IMR-90 (cell line): ENCODE data around the gene EPB41L2. TPM values are rescaled to one million over a fixed set of nuclear protein-coding genes. Genes with fewer than 3 reads are reported as not detected.

Experiments
- ATAC-seq: fragments of 200-7000 bp; cut with Tn5 transposase; 2 replicates; pipeline ENCODE4 v1.9.1; 2020; ENCODE audit warnings: low read depth, mild to moderate bottlenecking, moderate library complexity
- BruUV-seq: library from RNA; stranded (reverse); fragments of 400-500 nt; replicated peaks from 2 replicates; lab custom pipeline; 2021; lab: Mats Ljungman, UMichigan
- CTCF ChIA-PET: fragments of 300-600 bp; formaldehyde crosslinking; extraction: SDS; loops from one replicate; lab custom pipeline; 2021; ENCODE audit warnings: antibody characterized with exemption; lab: Yijun Ruan, JAX
- POLR2A ChIA-PET: fragments of 300-600 bp; sonication (Branson Sonifier 250); formaldehyde crosslinking; loops from one replicate; lab custom pipeline; 2022; ENCODE audit warnings: antibody characterized with exemption; ENCODE audit not compliant: unreplicated experiment; lab: Charles Lee
- DNase-seq: peaks from one replicate; pipeline ENCODE4 v3.0.0; 2013
- H2AFZ ChIP-seq: replicated peaks from 2 replicates; pipeline ENCODE3; 2013; ENCODE audit warnings: low read length, mild to moderate bottlenecking; ENCODE audit not compliant: poor library complexity
- H2AK5ac ChIP-seq: 2 replicates; pipeline ENCODE4 v1.6.1; 2013; ENCODE audit warnings: low read depth, low read length, inconsistent platforms
- H2AK9ac ChIP-seq: replicated peaks from 2 replicates; pipeline ENCODE3; 2013; ENCODE audit warnings: mild to moderate bottlenecking, low read depth, low read length, moderate library complexity; ENCODE audit not compliant: poor library complexity
- H2BK120ac ChIP-seq: 2 replicates; pipeline ENCODE4 v1.6.1; 2013; ENCODE audit warnings: low read depth, low read length, inconsistent platforms
- H2BK15ac ChIP-seq: 3 replicates; pipeline ENCODE4 v1.6.1; 2013; ENCODE audit warnings: low read depth, low read length, inconsistent platforms
- H2BK20ac ChIP-seq: 2 replicates; pipeline ENCODE4 v1.6.1; 2013; ENCODE audit warnings: low read depth, mild to moderate bottlenecking, inconsistent platforms, low read length, moderate library complexity
- H2BK5ac ChIP-seq: 2 replicates; pipeline ENCODE4 v1.6.1; 2013; ENCODE audit warnings: mild to moderate bottlenecking, low read depth, low read length, inconsistent platforms; ENCODE audit not compliant: poor library complexity, severe bottlenecking
- H3K14ac ChIP-seq: replicated peaks from 2 replicates; pipeline ENCODE4 v1.6.1; 2013; ENCODE audit warnings: low read depth, low read length, inconsistent platforms
- H3K18ac ChIP-seq: 2 replicates; pipeline ENCODE4 v1.6.1; 2013; ENCODE audit warnings: low read depth, low read length, control low read depth
- H3K23ac ChIP-seq: 2 replicates; pipeline ENCODE4 v1.6.1; 2013; ENCODE audit warnings: low read depth, low read length, inconsistent platforms
- H3K27ac ChIP-seq: 2 replicates; pipeline ENCODE4 v1.5.1; 2013; ENCODE audit warnings: mild to moderate bottlenecking, control low read depth, low read length; ENCODE audit not compliant: insufficient read depth
- H3K27me3 ChIP-seq: 2 replicates; pipeline ENCODE4 v1.6.1; 2013; ENCODE audit warnings: low read length; ENCODE audit not compliant: control insufficient read depth, insufficient read depth
- H3K36me3 ChIP-seq: 2 replicates; pipeline ENCODE4 v1.6.1; 2013; ENCODE audit warnings: low read length, mixed read lengths; ENCODE audit not compliant: control insufficient read depth, insufficient read depth
- H3K4ac ChIP-seq: 2 replicates; pipeline ENCODE4 v1.6.1; 2013; ENCODE audit warnings: low read depth, low read length, inconsistent platforms
- H3K4me1 ChIP-seq: 2 replicates; pipeline ENCODE4 v1.6.1; 2013; ENCODE audit warnings: low read length, mixed read lengths; ENCODE audit not compliant: control insufficient read depth, insufficient read depth
- H3K4me2 ChIP-seq: 2 replicates; pipeline ENCODE4 v1.6.1; 2013; ENCODE audit warnings: low read depth, mild to moderate bottlenecking, control low read depth, low read length, moderate library complexity
- H3K4me3 ChIP-seq: 2 replicates; pipeline ENCODE4 v1.5.1; 2013; ENCODE audit warnings: low read depth, mild to moderate bottlenecking, control low read depth, low read length, moderate library complexity; ENCODE audit not compliant: insufficient read depth
- H3K56ac ChIP-seq: 2 replicates; pipeline ENCODE4 v1.6.1; 2013; ENCODE audit warnings: low read length, inconsistent platforms; ENCODE audit not compliant: insufficient read depth; ENCODE audit errors: extremely low read depth
- H3K79me1 ChIP-seq, 2 experiments: 2 replicates each; pipeline ENCODE4 v1.6.1; 2013; ENCODE audit warnings: low read length in 2 of 2, inconsistent platforms in 1 of 2, low read depth in 1 of 2
- H3K9ac ChIP-seq: 2 replicates; pipeline ENCODE4 v1.6.1; 2013; ENCODE audit warnings: low read depth, low read length, control low read depth
- H3K9me1 ChIP-seq: 2 replicates; pipeline ENCODE4 v1.6.1; 2013; ENCODE audit warnings: low read length, inconsistent platforms; ENCODE audit not compliant: insufficient read depth
- H3K9me3 ChIP-seq: 2 replicates; pipeline ENCODE4 v1.6.1; 2013; ENCODE audit warnings: low read length; ENCODE audit not compliant: control insufficient read depth, insufficient read depth
- H4K20me1 ChIP-seq: 2 replicates; pipeline ENCODE4 v1.6.1; 2013; ENCODE audit warnings: low read length, inconsistent platforms; ENCODE audit not compliant: insufficient read depth
- H4K5ac ChIP-seq: 2 replicates; pipeline ENCODE4 v1.6.1; 2013; ENCODE audit warnings: mild to moderate bottlenecking, low read depth, low read length, control low read depth
- H4K8ac ChIP-seq, 2 experiments: 2 replicates each; pipeline ENCODE4 v1.6.1; 2013; ENCODE audit warnings: low read depth in 2 of 2, low read length in 2 of 2, control low read depth in 1 of 2, inconsistent platforms in 1 of 2
- H4K91ac ChIP-seq: 2 replicates; pipeline ENCODE4 v1.6.1; 2013; ENCODE audit warnings: low read depth, low read length, inconsistent platforms; ENCODE audit not compliant: insufficient read depth
- CEBPB ChIP-seq: IDR thresholded peaks from 2 replicates; pipeline ENCODE4 v1.6.1; 2012; ENCODE audit warnings: low read depth, low read length, improper control_type of control experiment
- CHD1 ChIP-seq: IDR thresholded peaks from 2 replicates; pipeline ENCODE4 v1.6.1; 2012; ENCODE audit warnings: low read depth, low read length, improper control_type of control experiment
- FOS ChIP-seq: fragments of 150-350 bp; IDR thresholded peaks from 2 replicates; pipeline ENCODE4 v1.6.1; 2016; ENCODE audit warnings: low read depth, low read length
- MAFK ChIP-seq: IDR thresholded peaks from 2 replicates; pipeline ENCODE4 v1.6.1; 2012; ENCODE audit warnings: low read depth, low read length, improper control_type of control experiment
- MXI1 ChIP-seq: IDR thresholded peaks from 2 replicates; pipeline ENCODE4 v1.6.1; 2012; ENCODE audit warnings: low read depth, mild to moderate bottlenecking, low read length, moderate library complexity, borderline replicate concordance
- NFE2L2 ChIP-seq: fragments of 150-350 bp; IDR thresholded peaks from 2 replicates; pipeline ENCODE4 v1.6.1; 2016; ENCODE audit warnings: low read depth, mild to moderate bottlenecking, low read length
- POLR2A ChIP-seq: IDR thresholded peaks from 2 replicates; pipeline ENCODE4 v1.6.1; 2012; ENCODE audit warnings: mild to moderate bottlenecking, low read depth, low read length
- RAD21 ChIP-seq: IDR thresholded peaks from 2 replicates; pipeline ENCODE4 v1.6.1; 2012; ENCODE audit warnings: low read length, improper control_type of control experiment
- RCOR1 ChIP-seq: IDR thresholded peaks from 2 replicates; pipeline ENCODE4 v1.6.1; 2012; ENCODE audit warnings: mild to moderate bottlenecking, low read length, improper control_type of control experiment; ENCODE audit not compliant: insufficient replicate concordance
- RFX5 ChIP-seq: IDR thresholded peaks from 2 replicates; pipeline ENCODE4 v1.8.0; 2012; ENCODE audit warnings: low read depth, mild to moderate bottlenecking, low read length, moderate library complexity
- WGBS, 2 experiments: methylation state at CpG; one replicate each; pipeline versions ENCODE4 v1.1.5 to v1.1.7; 2013; ENCODE audit warnings: missing lambda C conversion rate in 2 of 2; ENCODE audit not compliant: insufficient read length in 1 of 2; ENCODE audit errors: extremely low coverage in 2 of 2; 5-methylcytosine and 5-hydroxymethylcytosine counted together
- dilution Hi-C: fragments of 300-500 bp; cut with HindIII; formaldehyde crosslinking; loops from one replicate; pipeline ENCODE4 v1.14.3; 2018; ENCODE audit warnings: low sequenced_read_pairs; ENCODE audit not compliant: unreplicated experiment
- in situ Hi-C: fragments of 300-500 bp; cut with MboI; formaldehyde crosslinking; loops from 3 replicates; pipeline ENCODE4 v1.14.3; 2019; ENCODE audit warnings: low sequenced_read_pairs, inconsistent platforms, mixed read lengths
- intact Hi-C: fragments of 100-400 bp; cut with micrococcal nuclease; formaldehyde crosslinking; loops from 2 replicates; pipeline ENCODE4 v1.10.0; 2022
- polyA plus RNA-seq, 3 experiments: library from polyadenylated mRNA; depleted of rRNA; stranded (reverse); fragments of >200 nt; gene quantifications; 2 replicates each; pipeline ENCODE4 v1.2.3, GENCODE V29; 2012; ENCODE audit warnings: low replicate concordance in 1 of 3
- total RNA-seq: library from RNA; depleted of rRNA; stranded (reverse); fragments of >200 nt; gene quantifications from 2 replicates; pipeline ENCODE4 v1.2.3, GENCODE V29; 2012
- TF ChIP-seq, protein P1 (sequence below): fragments of 150-350 bp; IDR thresholded peaks from 2 replicates; pipeline ENCODE4 v1.6.1; 2016; ENCODE audit warnings: low read depth, mild to moderate bottlenecking, low read length, moderate library complexity, borderline replicate concordance
- TF ChIP-seq, protein P2 (sequence below): fragments of 150-350 bp; IDR thresholded peaks from 2 replicates; pipeline ENCODE4 v1.6.1; 2017; ENCODE audit warnings: mild to moderate bottlenecking, antibody characterized with exemption, low read length, low read depth
- TF ChIP-seq, protein P3 (sequence below): conservative IDR thresholded peaks from 2 replicates; pipeline ENCODE4 v1.5.1; 2012; ENCODE audit warnings: mild to moderate bottlenecking, low read depth, low read length, improper control_type of control experiment

EPB41L2 gene
- total and polyA plus RNA-seq, 2 of the 4 experiments (the other 2 are of a cell fraction): 85.7 to 99.8 TPM

DNA sequence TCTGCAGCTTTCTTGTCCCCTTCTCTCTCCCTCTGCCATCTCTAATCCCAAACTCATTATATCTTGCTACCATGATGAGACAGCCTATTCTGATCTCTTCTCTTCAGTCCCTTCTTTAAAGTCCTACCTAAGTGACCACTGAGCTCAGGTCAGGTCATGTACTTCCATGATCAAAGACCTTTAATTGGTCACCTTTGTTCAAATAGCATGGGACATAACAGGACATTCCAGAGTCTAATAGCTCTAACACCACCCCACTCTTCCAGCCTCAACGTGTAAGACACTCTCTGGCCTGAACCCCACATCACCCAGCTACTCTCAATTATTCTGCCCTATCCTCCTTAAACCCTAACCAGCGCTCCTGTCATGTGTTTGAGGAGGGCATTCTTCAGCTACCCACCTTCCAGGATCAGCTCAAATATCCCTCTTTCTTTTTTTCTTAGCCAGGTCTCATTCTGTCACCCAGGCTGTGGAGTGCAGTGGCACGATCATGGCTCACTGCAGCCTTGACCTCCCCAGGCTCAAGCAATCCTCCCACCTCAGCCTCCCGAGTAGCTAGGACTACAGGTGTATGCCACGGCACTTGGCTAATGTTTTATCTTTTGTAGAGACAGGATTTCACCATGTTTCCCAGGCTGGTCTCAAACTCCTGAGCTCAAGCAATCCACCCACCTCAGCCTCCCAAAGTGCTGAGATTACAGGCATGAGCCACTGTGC is 237.9 kb downstream of the EPB41L2 start:
- H3K4ac ChIP-seq: no peak overlapping the region
- intact Hi-C loops: no loop called here
- no peaks in the 10 kb centered on the region for H3K4me1 ChIP-seq
- H2BK15ac ChIP-seq: no peak overlapping the region
- H3K27me3 ChIP-seq: no peaks in the 10 kb centered on the region
- POLR2A ChIA-PET: no interaction called here
- H4K91ac ChIP-seq: no peak overlapping the region
- CTCF ChIA-PET: interaction anchor here (1.4 kb wide), 1 partner anchor 459 kb away, joined by 3 read pairs; the partner anchor contains the start of gene TMEM200A
- H3K9me3 ChIP-seq: no peaks in the 10 kb centered on the region
- H2AK9ac ChIP-seq: no peak overlapping the region
- H2AK5ac ChIP-seq: no peak overlapping the region
- no peak overlapping the region; the same call in 1 of the 2 replicates for H3K23ac ChIP-seq
- no peaks in the 10 kb centered on the region for H3K9me1 ChIP-seq
- dilution Hi-C loops: no loop called here
- H3K4me3 ChIP-seq: no peak overlapping the region
- H3K4me2 ChIP-seq: no peak overlapping the region
- H3K27ac ChIP-seq: no peak overlapping the region
- DNase-seq: no peak
- H2BK20ac ChIP-seq: no peak overlapping the region
- no peak for ATAC-seq
- no peak overlapping the region for H3K9ac ChIP-seq
- no TSS peak for BruUV-seq
- no peak overlapping the region for H4K8ac ChIP-seq
- no peak overlapping the region for H3K56ac ChIP-seq
- in situ Hi-C loops: no loop called here
- H3K18ac ChIP-seq: no peak overlapping the region
- WGBS, 2 experiments: 60% methylated on average over 1 of the region's 5 CpGs; no CpG with 5 or more reads in 1 of the 2 experiments
- H4K5ac ChIP-seq: no peak overlapping the region
- H4K20me1 ChIP-seq: no peaks in the 10 kb centered on the region
- no peaks in the 10 kb centered on the region for H3K79me1 ChIP-seq
- H3K36me3 ChIP-seq: no peaks in the 10 kb centered on the region
- H3K14ac ChIP-seq: no peak overlapping the region
- TF ChIP-seq CHD1 (no peak), CEBPB (no peak), RFX5 (no peak), FOS (no peak), MAFK (no peak), POLR2A (no peak), RCOR1 (no peak), NFE2L2 (no peak), MXI1 (no peak), RAD21 (no peak)
- TF ChIP-seq, protein P1, sequence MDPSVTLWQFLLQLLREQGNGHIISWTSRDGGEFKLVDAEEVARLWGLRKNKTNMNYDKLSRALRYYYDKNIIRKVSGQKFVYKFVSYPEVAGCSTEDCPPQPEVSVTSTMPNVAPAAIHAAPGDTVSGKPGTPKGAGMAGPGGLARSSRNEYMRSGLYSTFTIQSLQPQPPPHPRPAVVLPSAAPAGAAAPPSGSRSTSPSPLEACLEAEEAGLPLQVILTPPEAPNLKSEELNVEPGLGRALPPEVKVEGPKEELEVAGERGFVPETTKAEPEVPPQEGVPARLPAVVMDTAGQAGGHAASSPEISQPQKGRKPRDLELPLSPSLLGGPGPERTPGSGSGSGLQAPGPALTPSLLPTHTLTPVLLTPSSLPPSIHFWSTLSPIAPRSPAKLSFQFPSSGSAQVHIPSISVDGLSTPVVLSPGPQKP: no peak
- TF ChIP-seq, protein P2, sequence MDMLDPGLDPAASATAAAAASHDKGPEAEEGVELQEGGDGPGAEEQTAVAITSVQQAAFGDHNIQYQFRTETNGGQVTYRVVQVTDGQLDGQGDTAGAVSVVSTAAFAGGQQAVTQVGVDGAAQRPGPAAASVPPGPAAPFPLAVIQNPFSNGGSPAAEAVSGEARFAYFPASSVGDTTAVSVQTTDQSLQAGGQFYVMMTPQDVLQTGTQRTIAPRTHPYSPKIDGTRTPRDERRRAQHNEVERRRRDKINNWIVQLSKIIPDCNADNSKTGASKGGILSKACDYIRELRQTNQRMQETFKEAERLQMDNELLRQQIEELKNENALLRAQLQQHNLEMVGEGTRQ: no peak
- TF ChIP-seq, protein P3, sequence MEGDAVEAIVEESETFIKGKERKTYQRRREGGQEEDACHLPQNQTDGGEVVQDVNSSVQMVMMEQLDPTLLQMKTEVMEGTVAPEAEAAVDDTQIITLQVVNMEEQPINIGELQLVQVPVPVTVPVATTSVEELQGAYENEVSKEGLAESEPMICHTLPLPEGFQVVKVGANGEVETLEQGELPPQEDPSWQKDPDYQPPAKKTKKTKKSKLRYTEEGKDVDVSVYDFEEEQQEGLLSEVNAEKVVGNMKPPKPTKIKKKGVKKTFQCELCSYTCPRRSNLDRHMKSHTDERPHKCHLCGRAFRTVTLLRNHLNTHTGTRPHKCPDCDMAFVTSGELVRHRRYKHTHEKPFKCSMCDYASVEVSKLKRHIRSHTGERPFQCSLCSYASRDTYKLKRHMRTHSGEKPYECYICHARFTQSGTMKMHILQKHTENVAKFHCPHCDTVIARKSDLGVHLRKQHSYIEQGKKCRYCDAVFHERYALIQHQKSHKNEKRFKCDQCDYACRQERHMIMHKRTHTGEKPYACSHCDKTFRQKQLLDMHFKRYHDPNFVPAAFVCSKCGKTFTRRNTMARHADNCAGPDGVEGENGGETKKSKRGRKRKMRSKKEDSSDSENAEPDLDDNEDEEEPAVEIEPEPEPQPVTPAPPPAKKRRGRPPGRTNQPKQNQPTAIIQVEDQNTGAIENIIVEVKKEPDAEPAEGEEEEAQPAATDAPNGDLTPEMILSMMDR: no peak
- no peak overlapping the region for H2BK120ac ChIP-seq
- H2BK5ac ChIP-seq: no peak overlapping the region
- H2AFZ ChIP-seq: no peak overlapping the region
